ENCODE data around the gene UGT8. TPM values are rescaled to one million over a fixed set of nuclear protein-coding genes. Genes with fewer than 3 reads are reported as not detected.

The UGT8 gene
- polyA plus RNA-seq, 1 donor from 2014 or later = 0.73 TPM

- Histone ChIP-seq H3K4me2 (ENCODE audit: low read length) (no peak overlapping the region), H3K4me3 (ENCODE audit: low read length) (no peak overlapping the region), H3K9ac (ENCODE audit: low read length) (no peak overlapping the region), H3K27ac (ENCODE audit: low read length) (no peak overlapping the region), H3K9me3 (ENCODE audit: low read length) (no peaks in the 10 kb centered on the region), H2AFZ (ENCODE audit: low read depth, low read length) (no peak overlapping the region), H3K9me2 (ENCODE audit: insufficient read depth, low read length) (no peaks in the 10 kb centered on the region), H3K79me2 (replicated peaks; ENCODE audit: insufficient read depth, low read length) (no peaks in the 10 kb centered on the region), H3K36me3 (ENCODE audit: insufficient read depth, low read length) (no peaks in the 10 kb centered on the region), H3F3A (ENCODE audit: insufficient read depth, low read length, poor library complexity, severe bottlenecking) (no peaks in the 10 kb centered on the region), H4K20me1 (ENCODE audit: insufficient read depth) (no peaks in the 10 kb centered on the region), H3K27me3 (ENCODE audit: insufficient read depth, low read depth, low read length) (no peaks in the 10 kb centered on the region)
- TF ChIP-seq MXI1 (conservative IDR thresholded peaks at IDR 0.05; ENCODE audit: poor library complexity, severe bottlenecking) (no peak), REST (IDR thresholded peaks at IDR 0.05; ENCODE audit: borderline replicate concordance) (no peak), RAD21 (conservative IDR thresholded peaks at IDR 0.05) (no peak), TAF1 (IDR thresholded peaks at IDR 0.05; ENCODE audit: low read depth) (no peak), CTCF (IDR thresholded peaks at IDR 0.05; ENCODE audit: poor library complexity, severe bottlenecking) (no peak), POLR2AphosphoS5 (IDR thresholded peaks at IDR 0.05) (no peak), EZH2 (IDR thresholded peaks at IDR 0.05; ENCODE audit: borderline replicate concordance, insufficient read depth, low read length, poor library complexity, severe bottlenecking) (no peak)
Observed at GRCh38 chr4:114698231-114698630, 99.6 kb downstream of the UGT8 start.

GRCh38 chr4:114701491-114701890 is 102.9 kb downstream of the UGT8 start:
- Histone ChIP-seq H2AFZ (ENCODE audit: low read depth, low read length) (no peak overlapping the region), H3K36me3 (ENCODE audit: insufficient read depth, low read length) (no peaks in the 10 kb centered on the region), H3K27me3 (ENCODE audit: insufficient read depth, low read depth, low read length) (no peaks in the 10 kb centered on the region), H3K4me3 (ENCODE audit: low read length) (no peak overlapping the region), H3K9me2 (ENCODE audit: insufficient read depth, low read length) (no peaks in the 10 kb centered on the region), H3K79me2 (replicated peaks; ENCODE audit: insufficient read depth, low read length) (no peaks in the 10 kb centered on the region), H3K4me2 (ENCODE audit: low read length) (no peak overlapping the region), H3K9ac (ENCODE audit: low read length) (no peak overlapping the region), H3K9me3 (ENCODE audit: low read length) (no peaks in the 10 kb centered on the region), H4K20me1 (ENCODE audit: insufficient read depth) (no peaks in the 10 kb centered on the region), H3K27ac (ENCODE audit: low read length) (no peak overlapping the region), H3F3A (ENCODE audit: insufficient read depth, low read length, poor library complexity, severe bottlenecking) (no peaks in the 10 kb centered on the region)
- TF ChIP-seq EP300 (conservative IDR thresholded peaks at IDR 0.05; ENCODE audit: poor library complexity, severe bottlenecking) (no peak), CTCF (IDR thresholded peaks at IDR 0.05; ENCODE audit: poor library complexity, severe bottlenecking) (no peak), EZH2 (IDR thresholded peaks at IDR 0.05; ENCODE audit: borderline replicate concordance, insufficient read depth, low read length, poor library complexity, severe bottlenecking) (no peak), RAD21 (conservative IDR thresholded peaks at IDR 0.05) (no peak)

All from neural cell (in vitro differentiated cells).